Natural killer cell treated with Interleukin-12 subunit alpha and Interleukin-12 subunit beta and Interleukin-15 and Interleukin-18, amount 100 ng/mL, for 72 hours (primary cell): ENCODE data around the gene ACP6. TPM values are rescaled to one million over a fixed set of nuclear protein-coding genes. Genes with fewer than 3 reads are reported as not detected.
A peak's percentile ranks its signal among the peaks of the same experiment; 100 is the strongest.
"Not testable (repeated sequence)": the region's sequence is repeated elsewhere in the genome, so short reads cannot be mapped to it uniquely, and the experiment has no call there.

ENCODE experiments used
- ATAC-seq, 2 donors: fragments of 150-1000 bp; cut with Tn5 transposase in 1 of 2; sonication (Bioruptor Pico), chemical (Tn5 transposase) in 1 of 2; 2 replicates each; pipeline ENCODE4 v1.10.0; 2021
- DNase-seq: peaks from one replicate; pipeline ENCODE4 v3.0.0; 2022; ENCODE audit warnings: low spot score
- H3K27ac Mint-ChIP-seq, 2 donors: 1 replicate in 1 of 2; 2 replicates in 1 of 2; pipeline ENCODE4 v1.8.0; 2022; ENCODE audit warnings: mixed read lengths in 2 of 2, mild to moderate bottlenecking in 1 of 2, moderate library complexity in 1 of 2
- H3K27me3 Mint-ChIP-seq, 2 donors: 1 replicate in 1 of 2; 2 replicates in 1 of 2; pipeline ENCODE4 v1.8.0; 2022; ENCODE audit warnings: mixed read lengths in 2 of 2
- H3K36me3 Mint-ChIP-seq: one replicate; pipeline ENCODE4 v1.8.0; 2022; ENCODE audit warnings: mixed read lengths
- H3K4me1 Mint-ChIP-seq, 2 donors: 1 replicate in 1 of 2; 2 replicates in 1 of 2; pipeline ENCODE4 v1.8.0; 2022; ENCODE audit warnings: low read depth in 2 of 2, mixed read lengths in 2 of 2, mild to moderate bottlenecking in 1 of 2
- H3K4me3 Mint-ChIP-seq: one replicate; pipeline ENCODE4 v1.8.0; 2022; ENCODE audit warnings: mixed read lengths
- H3K9me3 Mint-ChIP-seq: 2 replicates; pipeline ENCODE4 v1.8.0; 2022; ENCODE audit warnings: mixed read lengths
- total RNA-seq, 2 donors: library from RNA; stranded (reverse); gene quantifications; one replicate each; pipeline ENCODE4 v1.2.3, GENCODE V29; 2022

Gene ACP6
- total RNA-seq: 10 to 100 TPM in 1 of 2 donors, 1 to 10 TPM in 1; 4.7 to 13.2 TPM

- DNase-seq (peak; percentile 92), ATAC-seq (peak; percentile 99)
- Mint-ChIP-seq H3K9me3 (no peaks in the 10 kb centered on the region), H3K27me3 (peaks cover 11 to 15% of the 10 kb centered on the region in 2 donors), H3K36me3 (no peaks in the 10 kb centered on the region), H3K4me3 (peak within 1 kb of the TSS; percentile 94), H3K4me1 (peaks cover 8 to 11% of the 10 kb centered on the region in 2 donors), H3K27ac (peak within 1 kb of the TSS; percentile 54 to 70)
These were observed at the start of gene ACP6 for GRCh38 chr1:147670319-147671001. Gene ACP6 (minus strand): TSS chr1:147670524. CDS start chr1:147670048, 476 bp downstream.

GRCh38 chr1:147719711-147720225 lies 49.4 kb upstream of the ACP6 start:
- ATAC-seq: no peak

DNA sequence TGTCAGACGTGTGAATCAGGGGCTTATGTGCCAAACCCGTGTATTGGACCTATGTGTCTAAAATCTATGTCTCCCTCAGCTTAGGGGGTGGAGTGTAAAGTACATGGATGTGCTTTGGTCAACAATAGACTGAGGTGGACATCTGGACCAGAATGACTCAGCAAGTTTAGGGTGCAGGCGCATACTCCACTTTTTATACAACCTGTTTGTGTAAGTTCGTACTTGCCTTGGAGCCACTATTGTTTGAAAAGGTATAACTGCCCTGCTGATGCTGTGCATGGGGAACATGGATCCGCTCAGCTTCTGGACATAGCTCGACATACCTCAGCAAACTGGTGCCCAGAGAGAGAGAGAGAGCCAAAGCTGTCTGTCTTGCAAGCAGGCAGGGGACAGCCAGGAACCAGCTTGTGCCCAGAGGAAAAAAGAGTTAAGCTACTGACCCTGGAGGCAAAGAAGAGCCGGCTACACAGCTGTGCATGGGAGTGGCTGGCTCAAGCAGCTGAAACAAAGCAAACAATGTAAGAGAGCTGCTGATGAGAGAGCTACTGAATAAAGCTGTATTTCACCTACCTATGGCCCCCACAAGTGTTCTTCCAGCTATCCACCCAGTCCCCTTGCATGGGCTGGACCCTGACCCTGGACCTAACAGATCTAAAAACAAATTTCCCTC lies 48.8 kb upstream of the ACP6 start:
- peaks cover 38 to 57% of the 10 kb centered on the region in 2 donors for H3K27me3 Mint-ChIP-seq
- H3K36me3 Mint-ChIP-seq: no peaks in the 10 kb centered on the region
- H3K4me3 Mint-ChIP-seq: no peak overlapping the region
- H3K27ac Mint-ChIP-seq: no peak overlapping the region
- ATAC-seq: no peak
- DNase-seq: no peak
- no peaks in the 10 kb centered on the region for H3K4me1 Mint-ChIP-seq
- no peaks in the 10 kb centered on the region for H3K9me3 Mint-ChIP-seq

More at GRCh38 chr1:147719711-147720225, 49.4 kb upstream of the ACP6 start:
- Mint-ChIP-seq H3K36me3 (no peaks in the 10 kb centered on the region), H3K27me3 (peaks cover 36 to 51% of the 10 kb centered on the region in 2 donors), H3K9me3 (no peaks in the 10 kb centered on the region), H3K4me1 (no peaks in the 10 kb centered on the region), H3K27ac (no peak overlapping the region), H3K4me3 (no peak overlapping the region)
- DNase-seq: no peak

- no peaks in the 10 kb centered on the region for H3K36me3 Mint-ChIP-seq
- no peaks in the 10 kb centered on the region for H3K9me3 Mint-ChIP-seq
- ATAC-seq (no peak), DNase-seq (no peak)
- no peaks in the 10 kb centered on the region for H3K4me1 Mint-ChIP-seq
- no peak overlapping the region for H3K27ac Mint-ChIP-seq
- no peak overlapping the region for H3K4me3 Mint-ChIP-seq
- peaks cover 35 to 45% of the 10 kb centered on the region in 2 donors for H3K27me3 Mint-ChIP-seq
These were observed 47.4 kb upstream of the ACP6 start for GRCh38 chr1:147717706-147718097.

- DNase-seq (no peak), ATAC-seq (no peak)
- Mint-ChIP-seq H3K27me3 (peaks cover 32 to 44% of the 10 kb centered on the region in 2 donors), H3K4me3 (no peak overlapping the region), H3K9me3 (no peaks in the 10 kb centered on the region), H3K36me3 (no peaks in the 10 kb centered on the region), H3K27ac (no peak overlapping the region), H3K4me1 (no peaks in the 10 kb centered on the region)
These were observed 46.9 kb upstream of the ACP6 start for GRCh38 chr1:147717051-147717705.

GRCh38 chr1:147712605-147713004 lies 42.3 kb upstream of the ACP6 start:
- Mint-ChIP-seq H3K27ac (no peak overlapping the region), H3K4me1 (no peaks in the 10 kb centered on the region), H3K4me3 (no peak overlapping the region), H3K9me3 (no peaks in the 10 kb centered on the region), H3K27me3 (peaks cover 46 to 60% of the 10 kb centered on the region in 2 donors), H3K36me3 (no peaks in the 10 kb centered on the region)
- DNase-seq (no peak), ATAC-seq (no peak)

- Mint-ChIP-seq H3K9me3 (no peaks in the 10 kb centered on the region), H3K27ac (no peak overlapping the region), H3K36me3 (no peaks in the 10 kb centered on the region), H3K4me1 (peaks cover 0 to 4% of the 10 kb centered on the region in 2 donors), H3K27me3 (peaks cover 10 to 21% of the 10 kb centered on the region in 2 donors), H3K4me3 (no peak overlapping the region)
- ATAC-seq (peak; percentile 67 to 75), DNase-seq (peak; percentile 75)
These were observed 30.0 kb upstream of the ACP6 start for GRCh38 chr1:147700042-147701006.

DNA sequence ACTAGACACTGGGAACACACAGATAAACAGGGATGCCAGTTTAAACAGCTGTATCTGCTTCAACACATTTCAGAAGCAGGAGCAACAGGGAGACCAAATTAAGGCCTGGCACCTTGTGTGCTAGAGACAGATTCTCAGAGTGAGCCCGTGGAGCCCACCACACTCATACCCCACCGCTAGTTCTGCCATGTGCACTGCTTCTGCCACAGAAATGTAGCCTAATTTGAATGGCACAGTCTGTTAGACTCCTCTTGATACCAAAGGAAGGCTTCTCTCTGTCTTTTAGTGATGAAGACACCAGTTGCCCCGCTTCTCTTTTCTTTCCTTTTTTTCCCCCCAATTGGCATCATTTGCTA lies 29.3 kb upstream of the ACP6 start:
- H3K27me3 Mint-ChIP-seq: peaks cover 11 to 24% of the 10 kb centered on the region in 2 donors
- H3K4me3 Mint-ChIP-seq: no peak overlapping the region
- no peak overlapping the region for H3K27ac Mint-ChIP-seq
- ATAC-seq (no peak), DNase-seq (no peak)
- H3K36me3 Mint-ChIP-seq: no peaks in the 10 kb centered on the region
- H3K4me1 Mint-ChIP-seq: peaks cover 0 to 4% of the 10 kb centered on the region in 2 donors
- H3K9me3 Mint-ChIP-seq: no peaks in the 10 kb centered on the region

DNA sequence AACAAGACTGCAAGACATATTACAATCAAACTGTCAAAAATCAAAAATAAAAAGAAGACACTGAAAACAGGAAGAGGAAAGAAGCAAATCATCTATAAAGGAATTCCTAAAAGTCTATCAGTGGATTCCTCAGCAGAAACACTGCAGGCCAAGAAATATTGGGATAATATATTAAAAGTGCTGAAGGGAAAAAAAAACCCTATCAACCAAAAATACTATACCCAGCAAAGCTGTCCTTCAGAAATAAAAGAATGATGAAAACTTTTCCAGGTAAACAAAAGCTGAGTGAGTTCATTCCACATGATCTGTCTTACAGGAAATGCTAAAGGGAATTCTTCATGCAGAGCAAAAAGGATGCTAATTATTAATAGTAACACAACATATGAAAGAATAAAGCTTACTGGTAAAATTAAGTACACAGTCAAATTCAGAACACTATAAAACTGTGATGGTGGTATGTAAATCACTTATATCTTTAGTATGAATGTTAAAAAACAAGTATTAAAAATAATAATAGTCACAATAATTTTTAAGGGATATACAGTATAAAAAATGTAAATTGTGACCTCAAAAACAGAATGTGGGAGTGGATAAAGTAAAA lies 12.9 kb upstream of the ACP6 start:
- H3K27ac Mint-ChIP-seq: no peak overlapping the region
- ATAC-seq (no peak), DNase-seq (no peak)
- peaks cover 22% of the 10 kb centered on the region for H3K36me3 Mint-ChIP-seq
- no peak overlapping the region for H3K4me3 Mint-ChIP-seq
- H3K9me3 Mint-ChIP-seq: peaks cover 11% of the 10 kb centered on the region
- peaks cover 8 to 34% of the 10 kb centered on the region in 2 donors for H3K27me3 Mint-ChIP-seq
- H3K4me1 Mint-ChIP-seq: no peaks in the 10 kb centered on the region

- H3K27ac Mint-ChIP-seq, ATAC-seq, H3K4me1 Mint-ChIP-seq, DNase-seq, H3K4me3 Mint-ChIP-seq: not testable (repeated sequence)
- Mint-ChIP-seq H3K9me3 (peaks cover 11% of the 10 kb centered on the region), H3K27me3 (peaks cover 8 to 25% of the 10 kb centered on the region in 2 donors), H3K36me3 (peaks cover 23% of the 10 kb centered on the region)
These were observed 10.4 kb upstream of the ACP6 start for GRCh38 chr1:147680608-147681235.

GRCh38 chr1:147677681-147678080 lies 7.4 kb upstream of the ACP6 start:
- Mint-ChIP-seq H3K36me3 (peaks cover 12% of the 10 kb centered on the region), H3K27me3 (peaks cover 14 to 19% of the 10 kb centered on the region in 2 donors)
- not testable (repeated sequence) for H3K4me1 Mint-ChIP-seq, H3K9me3 Mint-ChIP-seq, ATAC-seq, H3K27ac Mint-ChIP-seq, DNase-seq, H3K4me3 Mint-ChIP-seq

DNA sequence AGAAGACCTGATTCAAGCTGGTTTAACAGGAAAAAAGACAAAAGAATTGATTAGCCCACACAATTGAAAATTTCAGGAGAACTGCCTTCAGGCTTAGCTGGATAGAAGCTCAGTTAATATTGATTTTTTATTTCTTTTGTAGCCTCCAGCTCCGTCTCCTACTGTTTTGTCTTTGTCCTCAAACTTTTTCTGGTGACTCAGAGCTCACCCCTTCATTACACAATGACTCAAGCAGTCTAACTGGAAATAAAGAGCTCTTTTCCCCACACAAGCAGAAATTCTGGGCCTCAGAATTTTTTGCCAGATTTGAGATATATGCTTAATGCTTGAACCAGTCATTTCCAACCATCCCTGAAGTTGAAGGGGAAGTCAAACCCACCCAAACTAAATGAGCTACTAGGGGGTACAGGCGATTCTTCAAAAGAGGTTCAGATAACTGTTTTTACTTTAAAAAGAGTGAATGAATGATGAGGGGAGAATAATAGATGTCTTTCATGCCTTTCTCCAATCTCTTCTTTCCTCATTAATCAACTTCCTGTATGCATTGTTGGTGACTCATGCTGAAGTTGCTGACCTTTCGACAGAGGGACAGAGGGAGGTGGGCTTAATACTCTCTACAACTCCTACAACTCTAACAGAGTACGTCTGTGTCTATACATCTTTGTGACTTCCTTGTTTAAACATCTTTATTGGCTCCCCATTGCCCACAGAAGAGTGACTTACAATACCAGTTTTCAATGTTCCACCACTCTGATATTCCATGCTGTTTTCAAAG lies 6.2 kb upstream of the ACP6 start:
- ATAC-seq (no peak), DNase-seq (no peak)
- Mint-ChIP-seq H3K27ac (no peak overlapping the region), H3K27me3 (peaks cover 11 to 16% of the 10 kb centered on the region in 2 donors), H3K4me1 (no peaks in the 10 kb centered on the region), H3K4me3 (no peak overlapping the region), H3K36me3 (peaks cover 5% of the 10 kb centered on the region), H3K9me3 (peaks cover 3% of the 10 kb centered on the region)
